Spleen (tissue), 11 donors: ENCODE data around the gene NEBL. TPM values are rescaled to one million over a fixed set of nuclear protein-coding genes. Genes with fewer than 3 reads are reported as not detected.

ENCODE experiments used
- DNase-seq: peaks from one replicate; pipeline ENCODE4 v3.0.0-alpha.2; 2020
- H3K27ac ChIP-seq, 8 donors: fragments of 200-600 bp; sonication (generic) in 7 of 8; 1 replicate in 4 of 8; 2 replicates in 4 of 8; pipeline versions ENCODE4 v1.5.0 to v1.8.0; 2016 to 2021; ENCODE audit warnings: inconsistent platforms in 4 of 8, mild to moderate bottlenecking in 4 of 8, moderate library complexity in 1 of 8
- H3K27me3 ChIP-seq, 7 donors: fragments of 200-600 bp; sonication (generic) in 6 of 7; replicated peaks in 1 of 7; 1 replicate in 4 of 7; 2 replicates in 3 of 7; pipeline versions ENCODE4 v1.5.0 to v1.8.0; 2016 to 2021; ENCODE audit warnings: inconsistent platforms in 3 of 7, mild to moderate bottlenecking in 1 of 7
- H3K36me3 ChIP-seq, 6 donors: fragments of 200-600 bp; sonication (generic) in 5 of 6; 1 replicate in 4 of 6; 2 replicates in 2 of 6; pipeline versions ENCODE4 v1.5.0 to v1.8.0; 2016 to 2021; ENCODE audit warnings: inconsistent platforms in 2 of 6
- H3K4me1 ChIP-seq, 6 donors: fragments of 200-600 bp; sonication (generic) in 5 of 6; 1 replicate in 3 of 6; 2 replicates in 3 of 6; pipeline versions ENCODE4 v1.5.0 to v1.8.0; 2016 to 2021; ENCODE audit warnings: inconsistent platforms in 3 of 6
- H3K4me3 ChIP-seq, 8 donors: fragments of 200-600 bp; sonication (generic) in 7 of 8; 1 replicate in 4 of 8; 2 replicates in 4 of 8; pipeline versions ENCODE4 v1.5.0 to v1.8.0; 2016 to 2021; ENCODE audit warnings: inconsistent platforms in 4 of 8, mild to moderate bottlenecking in 4 of 8, moderate library complexity in 2 of 8
- H3K9me3 ChIP-seq, 8 donors: fragments of 200-600 bp; sonication (generic) in 7 of 8; 1 replicate in 4 of 8; 2 replicates in 4 of 8; pipeline versions ENCODE4 v1.5.0 to v1.8.0; 2016 to 2021; ENCODE audit warnings: inconsistent platforms in 4 of 8
- CTCF ChIP-seq, 11 experiments: fragments of 200-600 bp in 7 of 11; fragments of 450-650 bp in 4 of 11; sonication (generic) in 4 of 11; IDR thresholded peaks in 8 of 11; conservative IDR thresholded peaks in 3 of 11; 1 replicate in 7 of 11; 2 replicates in 4 of 11; pipeline versions ENCODE4 v1.4.0 to v1.8.0; 2016 to 2021; ENCODE audit warnings: antibody characterized with exemption in 11 of 11, inconsistent platforms in 4 of 11, mild to moderate bottlenecking in 1 of 11
- POLR2A ChIP-seq, 3 donors: fragments of 450-650 bp; IDR thresholded peaks; one replicate each; pipeline ENCODE4 v1.5.1; 2017; ENCODE audit warnings: antibody characterized with exemption in 3 of 3, mild to moderate bottlenecking in 1 of 3
- POLR2AphosphoS5 ChIP-seq, 3 donors: sonication (generic); formaldehyde crosslinking; IDR thresholded peaks; one replicate each; pipeline ENCODE4 v1.5.1; 2017; ENCODE audit warnings: antibody characterized with exemption in 3 of 3
- WGBS, 5 donors: extraction: QIAGEN DNeasy Blood & Tissue Kit in 3 of 5; methylation state at CpG; one replicate each; pipeline versions ENCODE4 v1.1.5 to v1.1.7; 2013 to 2018; 5-methylcytosine and 5-hydroxymethylcytosine counted together
- intact Hi-C: fragments of 100-400 bp; cut with DNase I; formaldehyde crosslinking; loops from one replicate; pipeline ENCODE4 v1.15.0; 2023; ENCODE audit warnings: low total_unique reads
- polyA plus RNA-seq, 3 donors: library from polyadenylated mRNA; stranded (reverse); fragments of 200-250 nt; gene quantifications; one replicate each; pipeline ENCODE4 v1.2.1, GENCODE V29; 2013
- total RNA-seq, 7 donors: library from RNA; depleted of rRNA in 3 of 7; stranded (reverse); fragments of >200 nt in 3 of 7; fragmentation: NEBNext Ultra II Directional in 4 of 7; extraction: Animal tissue kit (Norgen Biotek cat#: 25700) in 4 of 7; gene quantifications; one replicate each; pipeline versions ENCODE4 v1.1.0 to v1.2.1, GENCODE V29; 2016 to 2021
- donor health status: healthy with polysubstance abuse.
- donor health status: DM: no; HTN: no; CAD: no; lungs with moderate emphysema.
- donor health status: DM: no; HTN: no; CAD: no.
- donor health status: Bipolar disorder and iron deficiency.
- donor health status: healthy.
- donor health status: DM: no; HTN: no; CAD: no.
- donor health status: DM: yes; HTN: yes; CAD: no.

NEBL gene
- total and polyA plus RNA-seq, 10 donors = 0.08 to 2.7 (median 0.54) TPM

DNA sequence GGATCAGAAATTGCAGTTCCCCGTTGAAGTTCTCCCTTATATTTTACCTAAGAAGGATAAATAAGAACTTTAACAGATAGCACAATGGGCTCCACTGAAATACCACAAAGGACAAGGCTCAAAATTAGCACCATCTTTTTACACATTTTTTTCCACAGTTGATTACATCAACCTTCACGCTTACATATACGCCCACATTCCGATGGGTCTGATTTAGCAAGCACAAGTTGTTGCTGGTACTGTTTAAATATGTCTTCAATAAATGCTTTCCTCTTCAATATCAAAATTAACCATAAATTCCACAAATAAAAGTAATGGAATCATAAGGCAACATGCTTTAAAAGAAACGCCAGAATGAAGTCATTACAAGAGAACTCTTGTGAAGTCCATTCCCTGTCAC is 79.5 kb downstream of the NEBL start:
- 86 to 93% (median 91%) methylated on average over 5 of the region's 5 CpGs for WGBS, 5 donors

DNA sequence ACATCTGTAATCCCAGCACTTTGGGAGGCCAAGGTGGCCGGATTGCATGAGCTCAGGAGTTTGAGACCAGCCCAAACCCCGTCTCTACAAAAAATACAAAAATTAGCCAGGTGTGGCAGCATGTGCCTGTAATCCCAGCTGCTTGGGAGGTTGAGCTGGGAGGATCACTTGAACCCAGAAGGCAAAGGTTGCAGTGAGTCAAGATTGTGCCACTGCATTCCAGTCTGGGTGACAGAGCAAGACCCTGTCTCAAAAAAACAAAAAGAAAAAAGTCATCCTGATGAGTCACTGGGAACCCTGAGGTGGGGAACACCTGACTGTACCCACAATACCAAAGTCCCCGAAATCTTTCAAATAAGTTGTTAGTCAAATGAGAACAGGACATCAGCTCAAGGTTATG is 80.0 kb downstream of the NEBL start:
- 79 to 88% (median 81%) methylated on average over 3 of the region's 3 CpGs for WGBS, 5 donors
- TF ChIP-seq POLR2AphosphoS5 (IDR thresholded peaks at IDR 0.05) (no peak), POLR2A (IDR thresholded peaks at IDR 0.05) (no peak), CTCF (IDR thresholded peaks at IDR 0.05 in 8 of 11, conservative IDR thresholded peaks at IDR 0.05 in 3 of 11) (no peak)
- no peaks in the 10 kb centered on the region for H3K4me1 ChIP-seq
- no peaks in the 10 kb centered on the region for H3K36me3 ChIP-seq
- no peaks in the 10 kb centered on the region for H3K9me3 ChIP-seq
- no peak overlapping the region for H3K4me3 ChIP-seq
- no peaks in the 10 kb centered on the region for H3K27me3 ChIP-seq
- no peak overlapping the region for H3K27ac ChIP-seq
- no peak for DNase-seq
- intact Hi-C loops = no loop called here

More for the DNA sequence above, 79.5 kb downstream of the NEBL start:
- intact Hi-C loops = no loop called here
- no peaks in the 10 kb centered on the region for H3K9me3 ChIP-seq
- DNase-seq = no peak
- no peak overlapping the region for H3K27ac ChIP-seq
- H3K36me3 ChIP-seq = no peaks in the 10 kb centered on the region
- H3K27me3 ChIP-seq = no peaks in the 10 kb centered on the region
- no peak overlapping the region for H3K4me3 ChIP-seq
- no peak for TF ChIP-seq POLR2A (IDR thresholded peaks at IDR 0.05)
- TF ChIP-seq POLR2AphosphoS5 (IDR thresholded peaks at IDR 0.05) = no peak
- no peak for TF ChIP-seq CTCF (IDR thresholded peaks at IDR 0.05 in 8 of 11, conservative IDR thresholded peaks at IDR 0.05 in 3 of 11)
- H3K4me1 ChIP-seq = no peaks in the 10 kb centered on the region

GRCh38 chr10:20814116-20814515 is 83.0 kb downstream of the NEBL start:
- TF ChIP-seq POLR2A (IDR thresholded peaks at IDR 0.05) = no peak
- no peak for TF ChIP-seq POLR2AphosphoS5 (IDR thresholded peaks at IDR 0.05)
- TF ChIP-seq CTCF (IDR thresholded peaks at IDR 0.05 in 8 of 11, conservative IDR thresholded peaks at IDR 0.05 in 3 of 11) = no peak
- no peaks in the 10 kb centered on the region for H3K36me3 ChIP-seq
- 88 to 95% (median 94%) methylated on average over 5 of the region's 5 CpGs for WGBS, 5 donors

DNA sequence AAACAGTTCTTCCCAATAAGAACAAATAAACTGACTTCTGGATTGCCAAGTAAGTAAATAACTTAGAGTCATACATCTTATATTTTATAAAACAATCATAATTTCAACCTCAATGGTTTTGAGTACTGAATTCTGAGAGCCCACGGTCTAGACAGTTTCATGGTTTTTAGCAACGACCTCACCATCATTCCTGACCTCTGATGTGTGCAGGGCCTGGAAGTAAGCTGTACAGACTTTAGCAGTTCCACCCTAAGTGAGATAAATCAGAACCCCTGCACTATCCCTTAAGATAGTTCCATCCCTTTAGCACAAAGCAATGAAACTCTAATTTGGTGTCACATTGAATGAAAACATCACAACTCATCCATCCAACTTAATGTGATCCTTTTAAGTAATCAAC is 86.0 kb downstream of the NEBL start:
- H3K27me3 ChIP-seq = no peaks in the 10 kb centered on the region
- no peak overlapping the region for H3K27ac ChIP-seq
- intact Hi-C loops = no loop called here
- 54 to 76% (median 62%) methylated on average over 2 of the region's 2 CpGs for WGBS, 5 donors
- H3K4me1 ChIP-seq = no peaks in the 10 kb centered on the region
- no peak overlapping the region for H3K4me3 ChIP-seq
- no peaks in the 10 kb centered on the region for H3K9me3 ChIP-seq
- no peaks in the 10 kb centered on the region for H3K36me3 ChIP-seq
- no peak for DNase-seq
- no peak for TF ChIP-seq POLR2A (IDR thresholded peaks at IDR 0.05)

More at GRCh38 chr10:20814116-20814515, 83.0 kb downstream of the NEBL start:
- no peak for DNase-seq
- intact Hi-C loops = no loop called here
- Histone ChIP-seq H3K4me3 (no peak overlapping the region), H3K4me1 (no peaks in the 10 kb centered on the region), H3K27me3 (no peaks in the 10 kb centered on the region), H3K27ac (no peak overlapping the region), H3K9me3 (no peaks in the 10 kb centered on the region)

DNA sequence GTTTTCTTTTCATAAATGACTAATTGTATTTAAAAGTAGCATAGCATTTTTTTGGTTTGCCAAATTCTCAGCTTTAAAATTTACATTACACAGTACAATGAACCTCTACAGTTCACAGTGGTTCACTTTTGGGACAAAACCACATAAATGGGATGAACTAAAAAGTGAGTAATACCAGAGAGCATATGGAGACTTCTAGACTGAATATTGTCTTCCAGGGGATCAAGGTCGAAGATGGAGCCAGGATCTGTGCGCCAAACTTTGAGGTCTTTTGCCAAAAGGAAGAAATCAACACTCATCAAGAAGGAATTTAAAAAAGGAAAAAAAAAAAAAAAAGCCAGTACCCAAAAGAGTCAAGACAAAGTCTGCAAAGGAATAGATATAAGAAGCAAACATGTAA is 87.5 kb downstream of the NEBL start:
- no peak overlapping the region for H3K27ac ChIP-seq
- TF ChIP-seq POLR2AphosphoS5 (IDR thresholded peaks at IDR 0.05) (no peak), POLR2A (IDR thresholded peaks at IDR 0.05) (no peak), CTCF (IDR thresholded peaks at IDR 0.05 in 8 of 11, conservative IDR thresholded peaks at IDR 0.05 in 3 of 11) (no peak)
- H3K4me3 ChIP-seq = no peak overlapping the region
- WGBS, 5 donors = 71 to 84% (median 84%) methylated on average over 2 of the region's 2 CpGs
- H3K36me3 ChIP-seq = no peaks in the 10 kb centered on the region
- no peaks in the 10 kb centered on the region for H3K27me3 ChIP-seq
- H3K4me1 ChIP-seq = no peaks in the 10 kb centered on the region
- no peaks in the 10 kb centered on the region for H3K9me3 ChIP-seq
- DNase-seq = no peak
- intact Hi-C loops = no loop called here
